ENCODE measurements around the gene C19orf33. TPM values are rescaled to one million over a fixed set of nuclear protein-coding genes. Genes with fewer than 3 reads are reported as not detected.

The C19orf33 gene
- total RNA-seq, 6 experiments from 2014 or later: 1.8 TPM; not detected in 5

- Histone ChIP-seq H3K4me3 (no peak overlapping the region), H3K27ac (no peak overlapping the region), H3K36me3 (no peaks in the 10 kb centered on the region), H3K9me3 (no peaks in the 10 kb centered on the region), H3K27me3 (no peaks in the 10 kb centered on the region), H3K4me1 (no peaks in the 10 kb centered on the region)
- WGBS (ENCODE audit: insufficient coverage, low coverage, low lambda C conversion rate, missing lambda C conversion rate): 74% methylated on average over 3 of the region's 4 CpGs
- intact Hi-C loops (cut with DNase I): no loop called here
- DNase-seq (no peak), ATAC-seq (no peak)
- no peak for TF ChIP-seq POLR2A (IDR thresholded peaks at IDR 0.05)
Observed at GRCh38 chr19:38346837-38347236, 42.8 kb downstream of the C19orf33 start.

GRCh38 chr19:38350883-38351282 lies 46.8 kb downstream of the C19orf33 start:
- Histone ChIP-seq H3K27me3 (no peaks in the 10 kb centered on the region), H3K4me1 (no peaks in the 10 kb centered on the region), H3K36me3 (no peaks in the 10 kb centered on the region), H3K4me3 (no peak overlapping the region), H3K9me3 (no peaks in the 10 kb centered on the region), H3K27ac (no peak overlapping the region)
- WGBS (ENCODE audit: insufficient coverage, low coverage, low lambda C conversion rate, missing lambda C conversion rate): 33% methylated on average over 1 of the region's 3 CpGs
- no peak for DNase-seq
- no peak for TF ChIP-seq POLR2A (IDR thresholded peaks at IDR 0.05)
- no peak for TF ChIP-seq CTCF (IDR thresholded peaks at IDR 0.05)
- intact Hi-C loops (cut with DNase I): no loop called here
- no peak for ATAC-seq

GRCh38 chr19:38351865-38352395 lies 47.9 kb downstream of the C19orf33 start:
- no peak for DNase-seq
- Histone ChIP-seq H3K36me3 (no peaks in the 10 kb centered on the region), H3K27ac (no peak overlapping the region), H3K9me3 (no peaks in the 10 kb centered on the region), H3K4me3 (no peak overlapping the region), H3K27me3 (no peaks in the 10 kb centered on the region), H3K4me1 (no peaks in the 10 kb centered on the region)
- 77% methylated on average over 2 of the region's 9 CpGs for WGBS (ENCODE audit: insufficient coverage, low coverage, low lambda C conversion rate, missing lambda C conversion rate)
- no peak for ATAC-seq
- intact Hi-C loops (cut with DNase I): no loop called here
- no peak for TF ChIP-seq CTCF (IDR thresholded peaks at IDR 0.05)
- no peak for TF ChIP-seq POLR2A (IDR thresholded peaks at IDR 0.05)

- Histone ChIP-seq H3K27ac (no peak overlapping the region), H3K9me3 (no peaks in the 10 kb centered on the region), H3K4me3 (no peak overlapping the region), H3K4me1 (no peaks in the 10 kb centered on the region), H3K36me3 (no peaks in the 10 kb centered on the region), H3K27me3 (no peaks in the 10 kb centered on the region)
- 59% methylated on average over 5 of the region's 8 CpGs for WGBS (ENCODE audit: insufficient coverage, low coverage, low lambda C conversion rate, missing lambda C conversion rate)
- DNase-seq (no peak), ATAC-seq (no peak)
- no peak for TF ChIP-seq POLR2A (IDR thresholded peaks at IDR 0.05)
- no peak for TF ChIP-seq CTCF (IDR thresholded peaks at IDR 0.05)
- intact Hi-C loops (cut with DNase I): no loop called here
Observed at GRCh38 chr19:38352611-38353010, 48.6 kb downstream of the C19orf33 start.

Small RNA genes within 50 kb of the gene (small RNA-seq; reads per million reads assigned to genes)
- 0 reads per million in 2 experiments for gene RF00019

Other genes starting within 250 kb of the C19orf33 start
- not detected for gene DPF1, start 80.0 kb upstream of the C19orf33 start, total RNA-seq
- 1 to 10 TPM; 2.7 to 8.7 (median 6.7) TPM for gene PPP1R14A, start 47.9 kb upstream of the C19orf33 start, total RNA-seq
- 10 to 100 TPM in 1 of 6 experiments, 1 to 10 TPM in 5; 3.5 to 19.1 (median 6.2) TPM for gene SPINT2, start 39.7 kb upstream of the C19orf33 start, total RNA-seq
- 10 to 100 TPM; 26.3 to 69.7 (median 42.0) TPM for gene YIF1B, start 11.7 kb downstream of the C19orf33 start, total RNA-seq
- 1 to 10 TPM; 1.1 to 3.1 (median 2.2) TPM for gene KCNK6, start 15.6 kb downstream of the C19orf33 start, total RNA-seq
- 1 to 10 TPM in 4 of 6 experiments, under 1 TPM in 1, not detected in 1; 0.69 to 4.4 (median 2.4) TPM for gene CATSPERG, start 31.6 kb downstream of the C19orf33 start, total RNA-seq
- gene PSMD8, start 70.3 kb downstream of the C19orf33 start, total RNA-seq: 100 to 1,000 TPM in 2 of 6 experiments, 10 to 100 TPM in 4; 69.2 to 181 (median 75.2) TPM
- gene GGN, start 83.8 kb downstream of the C19orf33 start, total RNA-seq: not detected
- gene SPRED3, start 84.4 kb downstream of the C19orf33 start, total RNA-seq: under 1 TPM in 4 of 6 experiments, not detected in 2; 0.12 to 0.37 (median 0.22) TPM
- gene FAM98C, start 98.8 kb downstream of the C19orf33 start, total RNA-seq: 10 to 100 TPM in 3 of 6 experiments, 1 to 10 TPM in 3; 7.6 to 19.8 (median 9.8) TPM
- 1 to 10 TPM in 2 of 6 experiments, under 1 TPM in 4; 0.77 to 1.5 (median 0.93) TPM for gene RASGRP4, start 122.0 kb downstream of the C19orf33 start, total RNA-seq
- gene RYR1, start 129.4 kb downstream of the C19orf33 start, total RNA-seq: 1 to 10 TPM in 1 of 6 experiments, under 1 TPM in 5; 0.12 to 1.1 (median 0.49) TPM